IMR-90 (cell line): ENCODE results near the gene DNAJC17. TPM values are rescaled to one million over a fixed set of nuclear protein-coding genes. Genes with fewer than 3 reads are reported as not detected.

Experiments used
- ATAC-seq: fragments of 200-7000 bp; cut with Tn5 transposase; 2 replicates; pipeline ENCODE4 v1.9.1; 2020; ENCODE audit warnings: low read depth, mild to moderate bottlenecking, moderate library complexity
- BruUV-seq: library from RNA; stranded (reverse); fragments of 400-500 nt; replicated peaks from 2 replicates; lab custom pipeline; 2021; lab: Mats Ljungman, UMichigan
- CTCF ChIA-PET: fragments of 300-600 bp; formaldehyde crosslinking; extraction: SDS; loops from one replicate; lab custom pipeline; 2021; ENCODE audit warnings: antibody characterized with exemption; lab: Yijun Ruan, JAX
- POLR2A ChIA-PET: fragments of 300-600 bp; sonication (Branson Sonifier 250); formaldehyde crosslinking; loops from one replicate; lab custom pipeline; 2022; ENCODE audit warnings: antibody characterized with exemption; ENCODE audit not compliant: unreplicated experiment; lab: Charles Lee
- DNase-seq: peaks from one replicate; pipeline ENCODE4 v3.0.0; 2013
- H2AFZ ChIP-seq: replicated peaks from 2 replicates; pipeline ENCODE3; 2013; ENCODE audit warnings: low read length, mild to moderate bottlenecking; ENCODE audit not compliant: poor library complexity
- H2AK5ac ChIP-seq: 2 replicates; pipeline ENCODE4 v1.6.1; 2013; ENCODE audit warnings: low read depth, low read length, inconsistent platforms
- H2AK9ac ChIP-seq: replicated peaks from 2 replicates; pipeline ENCODE3; 2013; ENCODE audit warnings: mild to moderate bottlenecking, low read depth, low read length, moderate library complexity; ENCODE audit not compliant: poor library complexity
- H2BK120ac ChIP-seq: 2 replicates; pipeline ENCODE4 v1.6.1; 2013; ENCODE audit warnings: low read depth, low read length, inconsistent platforms
- H2BK15ac ChIP-seq: 3 replicates; pipeline ENCODE4 v1.6.1; 2013; ENCODE audit warnings: low read depth, low read length, inconsistent platforms
- H2BK20ac ChIP-seq: 2 replicates; pipeline ENCODE4 v1.6.1; 2013; ENCODE audit warnings: low read depth, mild to moderate bottlenecking, inconsistent platforms, low read length, moderate library complexity
- H2BK5ac ChIP-seq: 2 replicates; pipeline ENCODE4 v1.6.1; 2013; ENCODE audit warnings: mild to moderate bottlenecking, low read depth, low read length, inconsistent platforms; ENCODE audit not compliant: poor library complexity, severe bottlenecking
- H3K14ac ChIP-seq: replicated peaks from 2 replicates; pipeline ENCODE4 v1.6.1; 2013; ENCODE audit warnings: low read depth, low read length, inconsistent platforms
- H3K18ac ChIP-seq: 2 replicates; pipeline ENCODE4 v1.6.1; 2013; ENCODE audit warnings: low read depth, low read length, control low read depth
- H3K23ac ChIP-seq: 2 replicates; pipeline ENCODE4 v1.6.1; 2013; ENCODE audit warnings: low read depth, low read length, inconsistent platforms
- H3K27ac ChIP-seq: 2 replicates; pipeline ENCODE4 v1.5.1; 2013; ENCODE audit warnings: mild to moderate bottlenecking, control low read depth, low read length; ENCODE audit not compliant: insufficient read depth
- H3K27me3 ChIP-seq: 2 replicates; pipeline ENCODE4 v1.6.1; 2013; ENCODE audit warnings: low read length; ENCODE audit not compliant: control insufficient read depth, insufficient read depth
- H3K36me3 ChIP-seq: 2 replicates; pipeline ENCODE4 v1.6.1; 2013; ENCODE audit warnings: low read length, mixed read lengths; ENCODE audit not compliant: control insufficient read depth, insufficient read depth
- H3K4ac ChIP-seq: 2 replicates; pipeline ENCODE4 v1.6.1; 2013; ENCODE audit warnings: low read depth, low read length, inconsistent platforms
- H3K4me1 ChIP-seq: 2 replicates; pipeline ENCODE4 v1.6.1; 2013; ENCODE audit warnings: low read length, mixed read lengths; ENCODE audit not compliant: control insufficient read depth, insufficient read depth
- H3K4me2 ChIP-seq: 2 replicates; pipeline ENCODE4 v1.6.1; 2013; ENCODE audit warnings: low read depth, mild to moderate bottlenecking, control low read depth, low read length, moderate library complexity
- H3K4me3 ChIP-seq: 2 replicates; pipeline ENCODE4 v1.5.1; 2013; ENCODE audit warnings: low read depth, mild to moderate bottlenecking, control low read depth, low read length, moderate library complexity; ENCODE audit not compliant: insufficient read depth
- H3K56ac ChIP-seq: 2 replicates; pipeline ENCODE4 v1.6.1; 2013; ENCODE audit warnings: low read length, inconsistent platforms; ENCODE audit not compliant: insufficient read depth; ENCODE audit errors: extremely low read depth
- H3K79me1 ChIP-seq, 2 experiments: 2 replicates each; pipeline ENCODE4 v1.6.1; 2013; ENCODE audit warnings: low read length in 2 of 2, inconsistent platforms in 1 of 2, low read depth in 1 of 2
- H3K9ac ChIP-seq: 2 replicates; pipeline ENCODE4 v1.6.1; 2013; ENCODE audit warnings: low read depth, low read length, control low read depth
- H3K9me1 ChIP-seq: 2 replicates; pipeline ENCODE4 v1.6.1; 2013; ENCODE audit warnings: low read length, inconsistent platforms; ENCODE audit not compliant: insufficient read depth
- H3K9me3 ChIP-seq: 2 replicates; pipeline ENCODE4 v1.6.1; 2013; ENCODE audit warnings: low read length; ENCODE audit not compliant: control insufficient read depth, insufficient read depth
- H4K20me1 ChIP-seq: 2 replicates; pipeline ENCODE4 v1.6.1; 2013; ENCODE audit warnings: low read length, inconsistent platforms; ENCODE audit not compliant: insufficient read depth
- H4K5ac ChIP-seq: 2 replicates; pipeline ENCODE4 v1.6.1; 2013; ENCODE audit warnings: mild to moderate bottlenecking, low read depth, low read length, control low read depth
- H4K8ac ChIP-seq, 2 experiments: 2 replicates each; pipeline ENCODE4 v1.6.1; 2013; ENCODE audit warnings: low read depth in 2 of 2, low read length in 2 of 2, control low read depth in 1 of 2, inconsistent platforms in 1 of 2
- H4K91ac ChIP-seq: 2 replicates; pipeline ENCODE4 v1.6.1; 2013; ENCODE audit warnings: low read depth, low read length, inconsistent platforms; ENCODE audit not compliant: insufficient read depth
- BHLHE40 ChIP-seq: fragments of 150-350 bp; IDR thresholded peaks from 2 replicates; pipeline ENCODE4 v1.6.1; 2016; ENCODE audit warnings: mild to moderate bottlenecking, low read depth, low read length
- CHD1 ChIP-seq: IDR thresholded peaks from 2 replicates; pipeline ENCODE4 v1.6.1; 2012; ENCODE audit warnings: low read depth, low read length, improper control_type of control experiment
- CTCF ChIP-seq: conservative IDR thresholded peaks from 2 replicates; pipeline ENCODE4 v1.5.1; 2012; ENCODE audit warnings: mild to moderate bottlenecking, low read depth, low read length, improper control_type of control experiment
- ELK1 ChIP-seq: fragments of 150-350 bp; IDR thresholded peaks from 2 replicates; pipeline ENCODE4 v1.6.1; 2016; ENCODE audit warnings: low read depth, mild to moderate bottlenecking, low read length, moderate library complexity, borderline replicate concordance
- FOS ChIP-seq: fragments of 150-350 bp; IDR thresholded peaks from 2 replicates; pipeline ENCODE4 v1.6.1; 2016; ENCODE audit warnings: low read depth, low read length
- MAFK ChIP-seq: IDR thresholded peaks from 2 replicates; pipeline ENCODE4 v1.6.1; 2012; ENCODE audit warnings: low read depth, low read length, improper control_type of control experiment
- MAZ ChIP-seq: IDR thresholded peaks from 2 replicates; pipeline ENCODE4 v1.6.1; 2012; ENCODE audit warnings: low read depth, mild to moderate bottlenecking, low read length, improper control_type of control experiment, moderate library complexity, borderline replicate concordance
- MXI1 ChIP-seq: IDR thresholded peaks from 2 replicates; pipeline ENCODE4 v1.6.1; 2012; ENCODE audit warnings: low read depth, mild to moderate bottlenecking, low read length, moderate library complexity, borderline replicate concordance
- NFE2L2 ChIP-seq: fragments of 150-350 bp; IDR thresholded peaks from 2 replicates; pipeline ENCODE4 v1.6.1; 2016; ENCODE audit warnings: low read depth, mild to moderate bottlenecking, low read length
- POLR2A ChIP-seq: IDR thresholded peaks from 2 replicates; pipeline ENCODE4 v1.6.1; 2012; ENCODE audit warnings: mild to moderate bottlenecking, low read depth, low read length
- RAD21 ChIP-seq: IDR thresholded peaks from 2 replicates; pipeline ENCODE4 v1.6.1; 2012; ENCODE audit warnings: low read length, improper control_type of control experiment
- RCOR1 ChIP-seq: IDR thresholded peaks from 2 replicates; pipeline ENCODE4 v1.6.1; 2012; ENCODE audit warnings: mild to moderate bottlenecking, low read length, improper control_type of control experiment; ENCODE audit not compliant: insufficient replicate concordance
- RFX5 ChIP-seq: IDR thresholded peaks from 2 replicates; pipeline ENCODE4 v1.8.0; 2012; ENCODE audit warnings: low read depth, mild to moderate bottlenecking, low read length, moderate library complexity
- SMC3 ChIP-seq: fragments of 150-350 bp; IDR thresholded peaks from 2 replicates; pipeline ENCODE4 v1.6.1; 2016; ENCODE audit warnings: low read depth, mild to moderate bottlenecking, antibody characterized with exemption, low read length, moderate library complexity
- USF2 ChIP-seq: fragments of 150-350 bp; IDR thresholded peaks from 2 replicates; pipeline ENCODE4 v1.6.1; 2017; ENCODE audit warnings: mild to moderate bottlenecking, antibody characterized with exemption, low read length, low read depth
- WGBS, 2 experiments: methylation state at CpG; one replicate each; pipeline versions ENCODE4 v1.1.5 to v1.1.7; 2013; ENCODE audit warnings: missing lambda C conversion rate in 2 of 2; ENCODE audit not compliant: insufficient read length in 1 of 2; ENCODE audit errors: extremely low coverage in 2 of 2; 5-methylcytosine and 5-hydroxymethylcytosine counted together
- dilution Hi-C: fragments of 300-500 bp; cut with HindIII; formaldehyde crosslinking; loops from one replicate; pipeline ENCODE4 v1.14.3; 2018; ENCODE audit warnings: low sequenced_read_pairs; ENCODE audit not compliant: unreplicated experiment
- in situ Hi-C: fragments of 300-500 bp; cut with MboI; formaldehyde crosslinking; loops from 3 replicates; pipeline ENCODE4 v1.14.3; 2019; ENCODE audit warnings: low sequenced_read_pairs, inconsistent platforms, mixed read lengths
- intact Hi-C: fragments of 100-400 bp; cut with micrococcal nuclease; formaldehyde crosslinking; loops from 2 replicates; pipeline ENCODE4 v1.10.0; 2022
- polyA plus RNA-seq, 3 experiments: library from polyadenylated mRNA; depleted of rRNA; stranded (reverse); fragments of >200 nt; gene quantifications; 2 replicates each; pipeline ENCODE4 v1.2.3, GENCODE V29; 2012; ENCODE audit warnings: low replicate concordance in 1 of 3
- total RNA-seq: library from RNA; depleted of rRNA; stranded (reverse); fragments of >200 nt; gene quantifications from 2 replicates; pipeline ENCODE4 v1.2.3, GENCODE V29; 2012

DNAJC17 gene
- total and polyA plus RNA-seq, 2 of the 4 experiments (the other 2 are of a cell fraction), result 58.6 to 107 TPM

- peak overlapping the region; percentile 60 for H3K4me2 ChIP-seq
- ATAC-seq (peak; percentile 89), DNase-seq (peak; percentile 69)
- ChIA-PET POLR2A (no interaction called here), CTCF (no interaction called here)
- no peak overlapping the region for H3K4ac ChIP-seq
- intact Hi-C loops (no loop called here), in situ Hi-C loops (no loop called here), dilution Hi-C loops (no loop called here)
- no peaks in the 10 kb centered on the region for H3K36me3 ChIP-seq
- no peaks in the 10 kb centered on the region for H3K9me3 ChIP-seq
- H4K91ac ChIP-seq, result 0 out of 2 replicates have a peak overlapping the region, but pooled peaks have one; percentile 7
- H3K4me1 ChIP-seq, result peaks cover 11% of the 10 kb centered on the region
- no peak overlapping the region for H4K5ac ChIP-seq
- 0 out of 4 replicates have a peak overlapping the region, but pooled peaks of 1 of the 2 experiments have one; percentile 9 for H4K8ac ChIP-seq
- no peak overlapping the region for H2BK5ac ChIP-seq
- H3K27ac ChIP-seq, result no peak overlapping the region
- peaks cover 5% of the 10 kb centered on the region for H3K9me1 ChIP-seq
- H3K4me3 ChIP-seq, result no peak overlapping the region
- H2BK120ac ChIP-seq, result no peak overlapping the region
- no peak overlapping the region for H2BK15ac ChIP-seq
- H2AK9ac ChIP-seq, result no peak overlapping the region
- no peak overlapping the region for H3K14ac ChIP-seq
- H2BK20ac ChIP-seq, result no peak overlapping the region
- no peak overlapping the region for H3K56ac ChIP-seq
- no peak overlapping the region for H2AFZ ChIP-seq
- no peak overlapping the region for H3K23ac ChIP-seq
- 83% methylated on average over 1 of the region's 5 CpGs; no CpG with 5 or more reads in 1 of the 2 experiments for WGBS, 2 experiments
- H3K9ac ChIP-seq, result no peak overlapping the region
- no peaks in the 10 kb centered on the region; the same call in 1 of the 2 replicates for H4K20me1 ChIP-seq
- H3K18ac ChIP-seq, result no peak overlapping the region
- H2AK5ac ChIP-seq, result 0 out of 2 replicates have a peak overlapping the region, but pooled peaks have one; percentile 9
- peaks cover 6% of the 10 kb centered on the region; the same call in 1 of the 2 replicates for H3K27me3 ChIP-seq
- BruUV-seq, result no TSS peak
- H3K79me1 ChIP-seq, result no peaks in the 10 kb centered on the region
- TF ChIP-seq MAZ (no peak), MXI1 (no peak), CTCF (no peak), SMC3 (no peak), MAFK (no peak), POLR2A (no peak), NFE2L2 (no peak), ELK1 (no peak), RFX5 (no peak), RCOR1 (no peak), USF2 (no peak), BHLHE40 (no peak), RAD21 (no peak), CHD1 (no peak), FOS (no peak)
Observed at GRCh38 chr15:40825661-40826422, 18.6 kb upstream of the DNAJC17 start.
